ENCODE measurements around the gene PHF14. TPM values are rescaled to one million over a fixed set of nuclear protein-coding genes. Genes with fewer than 3 reads are reported as not detected.
A peak's percentile ranks its signal among the peaks of the same experiment; 100 is the strongest.

Gene PHF14
- total RNA-seq, 1 experiment from 2014 or later, result 50.8 TPM

- no peak overlapping the region for H2BK120ac ChIP-seq (ENCODE audit: low read depth, low read length, poor library complexity, severe bottlenecking)
- H3K4me1 Mint-ChIP-seq, result peaks cover 43 to 65% of the 10 kb centered on the region in 2 experiments
- H3K9me3 Mint-ChIP-seq, result peaks cover 13 to 16% of the 10 kb centered on the region in 2 experiments
- H3K4ac ChIP-seq (ENCODE audit: low read depth, low read length), result no peak overlapping the region
- H3K56ac ChIP-seq (ENCODE audit: insufficient read length, low read depth, low read length), result no peak overlapping the region
- no peaks in the 10 kb centered on the region for H3K9me3 ChIP-seq (ENCODE audit: control insufficient read depth, low read depth, low read length)
- peak overlapping the region in 1 of 3 experiments; percentile 28; a peak in 1 of 7 replicates for H3K27ac Mint-ChIP-seq
- H3K79me2 ChIP-seq (ENCODE audit: insufficient read depth, low read length), result no peaks in the 10 kb centered on the region
- no peak overlapping the region for H2AK5ac ChIP-seq (ENCODE audit: insufficient read length, low read length)
- no peak overlapping the region for H2AFZ ChIP-seq (ENCODE audit: low read length)
- peaks cover 4% of the 10 kb centered on the region; the same call in 1 of the 2 replicates for H3K4me1 ChIP-seq (ENCODE audit: insufficient read depth, low read length)
- peaks cover 95% of the 10 kb centered on the region for H3K27me3 Mint-ChIP-seq (ENCODE audit: low read depth)
- no peak overlapping the region for H3K23ac ChIP-seq (ENCODE audit: insufficient read length, low read depth, low read length)
- no peak overlapping the region for H3K18ac ChIP-seq (ENCODE audit: insufficient read length, low read depth, low read length)
- no CpG with 5 or more reads among the region's 3 CpGs for WGBS (ENCODE audit: extremely low coverage, insufficient read length, low lambda C conversion rate)
- H2BK20ac ChIP-seq (ENCODE audit: low read depth, low read length, poor library complexity, severe bottlenecking), result no peak overlapping the region
- H2BK5ac ChIP-seq (ENCODE audit: insufficient read length, low read length), result no peak overlapping the region
- peaks cover 0 to 11% (median 0%) of the 10 kb centered on the region in 3 experiments; a peak in 5 of 7 replicates for H3K36me3 Mint-ChIP-seq (ENCODE audit: insufficient read depth in 1 of 3, low read depth in 3 of 3)
- H4K20me1 ChIP-seq (ENCODE audit: control insufficient read depth, insufficient read depth, insufficient read length), result no peaks in the 10 kb centered on the region
- no peak overlapping the region for H4K8ac ChIP-seq (replicated peaks; ENCODE audit: insufficient read length, low read depth, low read length)
- peaks cover 22% of the 10 kb centered on the region; the same call in 1 of the 2 replicates for H3K27me3 ChIP-seq (ENCODE audit: insufficient read depth, low read length)
- DNase-seq, result no peak
- no peak overlapping the region for H3K9ac ChIP-seq (ENCODE audit: extremely low read depth, insufficient read length, low read length)
- H3T11ph ChIP-seq (ENCODE audit: low read length), result no peak overlapping the region
- TF ChIP-seq CTCF (conservative IDR thresholded peaks at IDR 0.05), result no peak
- no peak overlapping the region for H4K5ac ChIP-seq (ENCODE audit: insufficient read length, low read depth, low read length)
- H3K4me3 Mint-ChIP-seq, result no peak overlapping the region
- no peak overlapping the region for H4K91ac ChIP-seq (ENCODE audit: insufficient read length, low read depth, low read length)
- H2BK12ac ChIP-seq (ENCODE audit: insufficient read length, low read depth, low read length), result no peak overlapping the region
- H3K4me2 ChIP-seq (ENCODE audit: insufficient read depth, insufficient read length, low read length), result no peak overlapping the region
- no peak overlapping the region for H3K14ac ChIP-seq (ENCODE audit: insufficient read depth, low read length)
- H3K23me2 ChIP-seq (ENCODE audit: insufficient read length, low read depth, low read length, poor library complexity, severe bottlenecking), result no peaks in the 10 kb centered on the region
- no peak overlapping the region for H3K27ac ChIP-seq (ENCODE audit: insufficient read length, low read depth, low read length)
- H2BK15ac ChIP-seq (ENCODE audit: low read depth, low read length), result no peak overlapping the region
- H3K79me1 ChIP-seq (ENCODE audit: insufficient read depth, low read depth, low read length, poor library complexity, severe bottlenecking), result no peaks in the 10 kb centered on the region
Measured at GRCh38 chr7:11191081-11191480, 217.4 kb downstream of the PHF14 start.

All from H9 (cell line).